HG03060 (cell line): ENCODE results near the gene STX11.

Experiments used
- ATAC-seq: cut with Tn5 transposase; IDR thresholded peaks from one replicate; pipeline ENCODE4 v1.9.1; 2021; ENCODE audit warnings: low read depth, moderate number of reproducible peaks; ENCODE audit not compliant: unreplicated experiment

STX11 gene

GRCh38 chr6:144211160-144211559, 60.8 kb downstream of the STX11 start:
- no peak for ATAC-seq

GRCh38 chr6:144213315-144213714, 63.0 kb downstream of the STX11 start:
- no peak for ATAC-seq

GRCh38 chr6:144214029-144214428, 63.7 kb downstream of the STX11 start:
- no peak for ATAC-seq

- no peak for ATAC-seq
Measured at GRCh38 chr6:144214622-144215401, 64.5 kb downstream of the STX11 start.

GRCh38 chr6:144215402-144215931, 65.2 kb downstream of the STX11 start:
- ATAC-seq: no peak

- peak; percentile 77 for ATAC-seq
Measured at GRCh38 chr6:144215932-144216667, 65.8 kb downstream of the STX11 start.

- ATAC-seq: peak; percentile 19
Measured at GRCh38 chr6:144216668-144217218, 66.4 kb downstream of the STX11 start.

GRCh38 chr6:144217264-144217663, 66.9 kb downstream of the STX11 start:
- no peak for ATAC-seq

GRCh38 chr6:144217797-144218196, 67.5 kb downstream of the STX11 start:
- ATAC-seq: no peak

GRCh38 chr6:144219056-144219685, 68.9 kb downstream of the STX11 start:
- ATAC-seq: no peak

GRCh38 chr6:144220031-144220790, 69.9 kb downstream of the STX11 start:
- no peak for ATAC-seq

GRCh38 chr6:144223686-144224085, 73.4 kb downstream of the STX11 start:
- no peak for ATAC-seq

GRCh38 chr6:144231721-144232120, 81.4 kb downstream of the STX11 start:
- ATAC-seq: no peak

GRCh38 chr6:144232176-144232831, 82.0 kb downstream of the STX11 start:
- no peak for ATAC-seq

- no peak for ATAC-seq
Measured at GRCh38 chr6:144232832-144233230, 82.5 kb downstream of the STX11 start.

- ATAC-seq: no peak
Measured at GRCh38 chr6:144234399-144234798, 84.1 kb downstream of the STX11 start.

- ATAC-seq: no peak
Measured at GRCh38 chr6:144234935-144235334, 84.6 kb downstream of the STX11 start.
